ENCODE data around the gene SPNS3. TPM values are rescaled to one million over a fixed set of nuclear protein-coding genes. Genes with fewer than 3 reads are reported as not detected.

SPNS3 gene
- total RNA-seq, 1 donor from 2014 or later: not detected

GRCh38 chr17:4426499-4427208, 7.1 kb upstream of the SPNS3 start:
- ATAC-seq: no peak

GRCh38 chr17:4427505-4427904, 6.2 kb upstream of the SPNS3 start:
- ATAC-seq: no peak
- DNase-seq (ENCODE audit: low spot score): no peak

More at GRCh38 chr17:4426499-4427208, 7.1 kb upstream of the SPNS3 start:
- no peak for DNase-seq (ENCODE audit: low spot score)

DNA sequence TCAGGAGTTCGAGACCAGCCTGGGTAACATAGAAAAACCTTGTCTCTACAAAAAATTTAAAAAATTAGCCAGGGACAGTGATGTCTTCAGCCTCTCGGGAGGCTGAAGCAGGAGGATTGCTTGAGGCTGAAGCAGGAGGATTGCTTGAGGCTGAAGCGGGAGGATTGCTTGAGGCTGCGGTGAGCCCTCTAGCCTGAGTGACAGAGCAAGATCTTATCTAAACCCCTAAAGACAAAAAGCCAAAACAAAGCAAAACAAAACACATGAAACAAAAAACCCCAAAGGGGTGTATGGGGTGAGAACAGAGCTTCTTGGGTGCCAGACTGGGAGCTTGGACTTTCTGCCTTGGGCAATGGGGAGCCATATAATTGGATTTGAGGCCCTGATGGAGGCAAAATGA, 2.6 kb downstream of the SPNS3 start:
- DNase-seq (ENCODE audit: low spot score) (no peak), ATAC-seq (no peak)

- DNase-seq (ENCODE audit: low spot score) (no peak), ATAC-seq (no peak)
These were observed 3.1 kb downstream of the SPNS3 start for GRCh38 chr17:4436846-4437245.

GRCh38 chr17:4438162-4438944, 4.6 kb downstream of the SPNS3 start:
- no peak for DNase-seq (ENCODE audit: low spot score)
- ATAC-seq: no peak

DNA sequence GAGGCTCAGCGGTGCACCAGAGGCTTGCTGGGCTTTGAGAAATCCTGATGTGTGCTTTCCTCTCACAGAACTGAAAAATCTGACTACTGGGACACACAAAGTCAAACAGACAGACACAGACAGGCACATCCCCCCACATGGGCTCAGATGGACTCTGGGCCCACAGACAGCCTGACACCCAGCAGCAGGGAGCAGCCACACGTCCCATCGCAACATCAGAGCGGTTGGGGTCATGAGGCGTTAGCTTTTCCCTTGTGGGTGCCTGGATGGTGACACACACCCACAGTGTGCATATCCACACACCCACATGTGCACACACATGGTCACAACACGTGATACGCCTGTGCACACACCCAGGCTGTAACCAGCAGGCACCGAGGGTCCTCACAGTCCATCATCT, 6.3 kb downstream of the SPNS3 start:
- DNase-seq (ENCODE audit: low spot score) (no peak), ATAC-seq (no peak)

DNA sequence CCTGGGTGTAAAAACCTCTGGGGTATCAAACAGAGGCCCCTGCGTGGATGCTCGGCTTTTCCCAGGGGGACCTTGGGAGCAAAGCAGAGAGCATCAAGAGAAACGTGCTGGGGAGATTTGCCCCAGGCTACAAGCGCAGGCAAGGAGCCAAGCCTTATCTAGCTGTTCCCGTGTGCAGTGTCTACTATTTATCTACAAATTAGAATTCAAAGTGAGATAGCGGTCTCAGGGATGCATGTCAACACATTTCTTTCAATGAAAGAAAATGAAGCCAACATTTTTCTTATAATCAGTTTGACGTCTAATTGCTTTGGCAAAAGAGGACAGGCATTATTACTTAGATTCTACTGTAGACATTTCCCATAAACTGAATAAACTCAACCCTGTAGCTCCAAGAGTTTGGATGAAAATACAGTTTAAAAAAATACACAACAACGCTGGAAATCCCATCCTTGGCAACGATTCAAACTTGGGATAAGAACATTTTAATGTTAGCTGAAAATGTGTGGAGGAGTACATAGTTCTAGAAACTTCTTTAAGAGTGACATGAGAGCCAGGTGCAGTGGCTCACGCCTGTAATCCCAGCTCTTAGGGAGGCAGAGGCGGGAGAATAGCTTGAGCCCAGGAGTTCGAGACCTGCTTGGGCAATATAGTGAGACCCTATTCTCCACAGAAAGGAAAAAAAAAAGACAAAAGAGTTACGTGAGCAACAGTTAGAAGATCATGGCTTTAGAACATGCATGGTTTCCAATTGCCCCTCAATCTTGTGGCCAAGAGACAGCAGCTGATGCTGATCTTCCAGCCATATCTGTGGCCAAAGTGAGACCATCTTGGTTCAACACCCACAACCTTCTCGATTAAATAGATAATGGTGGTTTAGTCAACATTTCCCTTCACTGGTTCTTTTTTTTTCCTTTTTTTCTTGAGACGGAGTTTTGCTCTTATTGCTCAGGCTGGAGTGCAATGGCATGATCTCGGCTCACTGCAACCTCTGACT, 7.2 kb downstream of the SPNS3 start:
- no peak for DNase-seq (ENCODE audit: low spot score)
- peak; percentile 20 for ATAC-seq

DNA sequence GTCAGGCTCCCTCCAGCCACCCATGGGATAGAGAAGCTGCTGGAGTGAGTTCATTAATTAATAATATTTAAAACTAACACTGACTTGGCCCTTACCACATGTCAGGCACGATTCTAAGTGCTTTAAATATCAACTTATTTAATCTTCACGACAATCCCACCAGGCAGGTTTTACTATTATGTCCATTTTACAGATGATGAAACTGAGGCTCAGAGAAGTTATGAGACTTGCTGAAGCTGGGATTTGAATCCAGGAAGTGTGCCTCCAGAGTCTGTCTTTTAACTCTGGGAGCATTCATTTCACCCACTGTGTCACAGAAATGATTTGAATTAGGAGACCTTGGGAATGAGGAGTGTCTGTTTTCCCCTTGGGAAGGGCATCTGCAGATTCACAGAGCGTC, 8.8 kb downstream of the SPNS3 start:
- ATAC-seq (no peak), DNase-seq (ENCODE audit: low spot score) (no peak)

- no peak for ATAC-seq
- DNase-seq (ENCODE audit: low spot score): no peak
These were observed 9.7 kb downstream of the SPNS3 start for GRCh38 chr17:4443476-4443875.

GRCh38 chr17:4444782-4445473, 11.2 kb downstream of the SPNS3 start:
- ATAC-seq (peak; percentile 82), DNase-seq (ENCODE audit: low spot score) (peak; percentile 70)

DNA sequence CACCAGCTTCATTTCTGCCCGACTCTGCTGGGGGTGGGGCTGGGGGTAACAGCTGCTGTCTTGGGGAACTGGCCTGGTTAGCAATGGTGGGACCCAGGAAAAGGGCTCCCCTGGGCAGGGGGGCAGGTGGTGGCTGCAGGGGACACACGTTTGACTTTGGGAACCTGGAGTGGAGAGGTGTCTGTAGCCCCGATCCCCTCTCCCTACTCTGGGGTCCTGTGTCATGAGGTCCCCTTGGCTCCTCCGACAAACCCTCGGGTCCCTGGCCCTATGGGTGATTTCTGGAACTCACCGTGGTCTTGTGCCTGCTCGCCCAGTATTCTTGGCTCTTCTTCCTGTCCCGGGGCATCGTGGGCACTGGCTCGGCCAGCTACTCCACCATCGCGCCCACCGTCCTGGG, 12.0 kb downstream of the SPNS3 start:
- ATAC-seq (no peak), DNase-seq (ENCODE audit: low spot score) (no peak)

- ATAC-seq (no peak), DNase-seq (ENCODE audit: low spot score) (no peak)
These were observed 12.8 kb downstream of the SPNS3 start for GRCh38 chr17:4446326-4447071.

DNA sequence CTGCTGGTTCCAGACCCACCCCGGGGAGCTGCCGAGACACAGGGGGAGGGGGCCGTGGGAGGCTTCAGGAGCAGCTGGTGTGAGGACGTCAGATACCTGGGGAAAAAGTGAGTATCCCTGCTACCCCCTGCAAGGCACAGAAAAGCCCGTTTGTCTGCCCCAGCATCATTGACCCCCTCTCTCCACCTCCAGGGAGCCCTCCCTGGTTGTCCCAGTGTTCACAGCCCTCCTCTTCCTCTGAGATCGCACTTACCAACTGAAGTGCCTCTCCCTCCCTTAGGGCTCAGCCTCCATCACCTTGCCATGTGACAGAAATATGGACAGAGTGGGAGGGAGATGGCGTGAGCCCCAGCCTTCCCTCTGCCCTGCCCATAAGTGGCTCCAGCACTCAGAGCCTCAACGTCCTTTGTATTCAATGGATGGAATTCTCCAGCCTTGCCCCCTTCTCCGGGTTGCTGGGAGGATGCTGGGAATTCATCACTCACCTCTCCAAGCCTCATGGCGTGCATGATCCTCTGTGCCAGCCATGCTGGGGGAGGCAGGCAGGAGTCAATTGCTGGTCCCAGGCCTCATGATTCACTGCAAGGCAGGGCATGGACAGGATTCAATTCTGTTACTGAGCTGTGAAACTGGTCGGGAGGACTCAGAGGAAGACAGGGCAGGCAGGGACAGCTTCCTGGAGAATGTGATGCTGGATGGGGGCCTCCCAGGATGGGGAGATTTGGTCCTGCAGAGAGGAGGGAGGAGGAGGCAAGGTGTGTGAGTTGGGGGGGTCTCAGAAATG, 14.6 kb downstream of the SPNS3 start:
- DNase-seq (ENCODE audit: low spot score): no peak
- no peak for ATAC-seq

GRCh38 chr17:4449736-4450135, 16.0 kb downstream of the SPNS3 start:
- ATAC-seq (no peak), DNase-seq (ENCODE audit: low spot score) (no peak)

DNA sequence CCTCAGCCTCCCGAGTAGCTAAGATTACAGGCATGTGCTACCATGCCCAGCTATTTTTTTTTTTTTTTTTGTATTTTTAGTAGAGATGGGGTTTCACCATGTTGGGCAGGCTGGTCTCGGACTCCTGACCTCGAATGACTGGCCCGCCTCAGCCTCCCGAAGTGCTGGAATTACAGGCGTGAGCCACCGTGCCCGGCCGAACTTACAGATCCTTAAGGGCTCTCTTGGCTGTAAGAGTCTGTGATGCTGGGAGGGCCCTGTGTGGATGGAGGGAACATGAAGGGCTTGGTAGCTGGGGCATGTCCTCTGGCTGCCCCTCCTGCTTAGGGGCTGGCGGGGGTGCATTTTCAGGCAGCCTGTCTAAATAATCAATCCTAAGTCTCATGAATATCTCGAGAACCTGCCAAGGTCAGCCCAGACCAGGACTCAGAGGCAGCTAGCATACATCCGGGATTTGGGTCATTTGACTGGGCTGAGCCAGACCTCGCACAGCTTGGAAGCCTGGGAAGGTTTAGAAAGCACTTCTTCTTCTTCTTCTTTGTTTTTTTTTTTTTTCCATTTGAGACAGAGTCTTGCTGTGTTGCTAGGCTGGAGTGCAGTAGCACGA, 17.1 kb downstream of the SPNS3 start:
- ATAC-seq: no peak
- no peak for DNase-seq (ENCODE audit: low spot score)

GRCh38 chr17:4453812-4454591, 20.3 kb downstream of the SPNS3 start:
- ATAC-seq (peak; percentile 98), DNase-seq (ENCODE audit: low spot score) (peak; percentile 77)

DNA sequence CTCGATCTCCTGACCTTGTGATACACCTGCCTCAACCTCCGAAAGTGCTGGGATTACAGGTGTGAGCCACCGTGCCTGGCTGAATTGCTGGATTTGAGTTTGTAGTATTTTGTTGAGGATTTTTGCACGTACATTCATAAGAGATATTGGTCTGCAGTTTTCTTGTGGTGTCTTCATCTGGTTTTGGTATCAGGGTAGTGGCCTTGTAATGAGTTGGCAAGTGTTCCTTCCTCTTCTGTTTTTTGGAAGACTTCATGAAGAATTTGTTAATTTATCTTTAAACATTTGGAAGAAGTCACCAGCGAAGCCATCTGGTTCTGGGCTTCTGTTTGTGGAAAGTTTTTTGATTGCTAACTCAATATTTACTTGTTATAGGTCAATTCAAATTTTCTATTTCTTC, 26.9 kb downstream of the SPNS3 start:
- ATAC-seq: no peak
- no peak for DNase-seq (ENCODE audit: low spot score)

Measured in left lobe of liver (tissue), 2 donors.